Effector memory CD4-positive, alpha-beta T cell (primary cell): ENCODE measurements around the gene H6PD.

Source experiments
- DNase-seq, 3 donors: peaks; one replicate each; pipeline ENCODE4 v3.0.0-alpha.2; 2020
- H3K27ac ChIP-seq: 2 replicates; pipeline ENCODE4 v1.7.0; 2013; ENCODE audit warnings: mild to moderate bottlenecking, low read length, moderate library complexity; ENCODE audit not compliant: insufficient read depth, poor library complexity, severe bottlenecking
- H3K27me3 ChIP-seq: replicated peaks from 2 replicates; pipeline ENCODE4 v1.7.0; 2013; ENCODE audit warnings: mild to moderate bottlenecking, low read length; ENCODE audit not compliant: insufficient read depth, control insufficient read depth, poor library complexity, severe bottlenecking
- H3K36me3 ChIP-seq: 2 replicates; pipeline ENCODE4 v1.7.0; 2013; ENCODE audit warnings: mild to moderate bottlenecking, low read length, moderate library complexity; ENCODE audit not compliant: control insufficient read depth, insufficient read depth
- H3K4me1 ChIP-seq: 2 replicates; pipeline ENCODE4 v1.7.0; 2013; ENCODE audit warnings: low read length, mild to moderate bottlenecking; ENCODE audit not compliant: control insufficient read depth, insufficient read depth, poor library complexity, severe bottlenecking
- H3K4me3 ChIP-seq: 2 replicates; pipeline ENCODE4 v1.7.0; 2013; ENCODE audit warnings: low read length, low read depth, mild to moderate bottlenecking; ENCODE audit not compliant: insufficient read depth, poor library complexity, severe bottlenecking
- H3K9me3 ChIP-seq: 2 replicates; pipeline ENCODE4 v1.7.0; 2013; ENCODE audit warnings: mild to moderate bottlenecking, low read length, moderate library complexity; ENCODE audit not compliant: control insufficient read depth

The H6PD gene

DNA sequence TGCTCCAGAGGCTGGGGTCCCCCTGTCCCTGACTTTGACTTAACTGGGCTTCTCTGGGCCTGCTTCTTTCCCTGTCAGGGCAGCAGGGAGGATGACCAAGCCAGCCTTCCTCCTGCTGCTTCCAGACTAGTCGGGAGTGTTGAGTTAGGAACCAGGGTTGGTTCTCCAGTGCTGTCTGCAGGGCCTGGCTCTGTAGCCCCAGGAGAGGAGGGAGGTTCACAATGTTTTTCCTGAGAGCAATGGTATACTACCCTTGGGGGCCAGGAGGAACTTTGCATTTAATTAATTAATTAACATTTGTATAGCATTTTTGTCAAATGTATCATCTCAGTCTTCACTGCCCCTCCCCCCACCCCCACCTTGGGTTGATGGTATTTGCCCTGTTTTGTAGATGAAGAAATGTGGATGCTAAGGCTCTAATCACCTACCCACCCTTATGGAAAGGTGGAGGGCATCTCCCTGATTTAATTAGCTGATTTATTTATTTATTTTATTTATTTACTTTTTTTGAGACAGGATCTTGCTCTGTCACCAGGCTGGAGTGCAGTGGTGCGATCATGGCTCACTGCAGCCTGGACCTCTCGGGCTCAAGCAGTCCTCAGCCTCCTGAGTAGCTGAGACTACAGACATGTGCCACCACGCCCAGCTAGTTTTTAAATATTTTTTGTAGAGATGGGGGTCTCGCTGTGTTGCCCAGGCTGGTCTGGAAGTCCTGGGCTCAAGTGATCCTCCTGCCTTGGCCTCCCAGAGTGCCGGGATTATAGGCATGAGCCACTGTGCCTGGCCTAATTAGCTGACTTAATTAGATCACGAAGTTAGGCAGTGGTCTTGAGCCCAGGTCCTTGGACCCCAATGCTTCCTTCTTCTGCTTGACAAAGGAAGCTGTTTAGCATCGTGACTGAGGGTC, 6.6 kb downstream of the H6PD start:
- no peak overlapping the region for H3K27ac ChIP-seq
- H3K9me3 ChIP-seq = no peaks in the 10 kb centered on the region
- peaks cover 18% of the 10 kb centered on the region for H3K4me1 ChIP-seq
- H3K4me3 ChIP-seq = no peak overlapping the region
- no peak for DNase-seq
- H3K27me3 ChIP-seq = no peaks in the 10 kb centered on the region
- H3K36me3 ChIP-seq = peaks cover 6% of the 10 kb centered on the region

- no peak for DNase-seq
- H3K4me1 ChIP-seq = peaks cover 16% of the 10 kb centered on the region
- no peak overlapping the region for H3K27ac ChIP-seq
- peaks cover 6% of the 10 kb centered on the region for H3K36me3 ChIP-seq
- no peaks in the 10 kb centered on the region for H3K27me3 ChIP-seq
- H3K9me3 ChIP-seq = no peaks in the 10 kb centered on the region
- no peak overlapping the region for H3K4me3 ChIP-seq
Measured at GRCh38 chr1:9241891-9242290, 7.3 kb downstream of the H6PD start.

- H3K9me3 ChIP-seq = no peaks in the 10 kb centered on the region
- DNase-seq = no peak
- peaks cover 16% of the 10 kb centered on the region for H3K4me1 ChIP-seq
- H3K4me3 ChIP-seq = no peak overlapping the region
- no peak overlapping the region for H3K27ac ChIP-seq
- H3K36me3 ChIP-seq = peaks cover 6% of the 10 kb centered on the region
- no peaks in the 10 kb centered on the region for H3K27me3 ChIP-seq
Measured at GRCh38 chr1:9242338-9242969, 7.9 kb downstream of the H6PD start.

- H3K9me3 ChIP-seq = no peaks in the 10 kb centered on the region
- H3K27me3 ChIP-seq = no peaks in the 10 kb centered on the region
- no peak overlapping the region for H3K4me3 ChIP-seq
- no peak overlapping the region for H3K27ac ChIP-seq
- H3K36me3 ChIP-seq = peaks cover 6% of the 10 kb centered on the region
- H3K4me1 ChIP-seq = peaks cover 16% of the 10 kb centered on the region
- no peak for DNase-seq
Measured at GRCh38 chr1:9243066-9243739, 8.6 kb downstream of the H6PD start.

GRCh38 chr1:9244501-9245229, 10.1 kb downstream of the H6PD start:
- H3K27ac ChIP-seq = no peak overlapping the region
- H3K9me3 ChIP-seq = no peaks in the 10 kb centered on the region
- H3K4me1 ChIP-seq = peaks cover 11% of the 10 kb centered on the region
- H3K4me3 ChIP-seq = no peak overlapping the region
- peaks cover 6% of the 10 kb centered on the region for H3K36me3 ChIP-seq
- no peaks in the 10 kb centered on the region for H3K27me3 ChIP-seq
- DNase-seq = no peak

DNA sequence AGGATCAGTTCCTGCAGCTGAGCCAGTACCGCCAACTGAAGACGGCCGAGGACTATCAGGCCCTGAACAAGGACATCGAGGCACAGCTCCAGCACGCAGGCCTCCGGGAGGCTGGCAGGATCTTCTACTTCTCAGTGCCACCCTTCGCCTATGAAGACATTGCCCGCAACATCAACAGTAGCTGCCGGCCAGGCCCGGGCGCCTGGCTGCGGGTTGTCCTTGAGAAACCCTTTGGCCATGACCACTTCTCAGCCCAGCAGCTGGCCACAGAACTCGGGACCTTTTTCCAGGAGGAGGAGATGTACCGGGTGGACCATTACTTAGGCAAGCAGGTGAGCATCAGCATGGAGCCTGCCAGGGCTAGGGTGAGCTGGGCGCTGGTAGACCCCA, 10.7 kb downstream of the H6PD start:
- H3K4me1 ChIP-seq = peaks cover 5% of the 10 kb centered on the region
- no peak overlapping the region for H3K27ac ChIP-seq
- DNase-seq = no peak
- H3K4me3 ChIP-seq = no peak overlapping the region
- peaks cover 6% of the 10 kb centered on the region for H3K36me3 ChIP-seq
- no peaks in the 10 kb centered on the region for H3K27me3 ChIP-seq
- H3K9me3 ChIP-seq = no peaks in the 10 kb centered on the region

DNA sequence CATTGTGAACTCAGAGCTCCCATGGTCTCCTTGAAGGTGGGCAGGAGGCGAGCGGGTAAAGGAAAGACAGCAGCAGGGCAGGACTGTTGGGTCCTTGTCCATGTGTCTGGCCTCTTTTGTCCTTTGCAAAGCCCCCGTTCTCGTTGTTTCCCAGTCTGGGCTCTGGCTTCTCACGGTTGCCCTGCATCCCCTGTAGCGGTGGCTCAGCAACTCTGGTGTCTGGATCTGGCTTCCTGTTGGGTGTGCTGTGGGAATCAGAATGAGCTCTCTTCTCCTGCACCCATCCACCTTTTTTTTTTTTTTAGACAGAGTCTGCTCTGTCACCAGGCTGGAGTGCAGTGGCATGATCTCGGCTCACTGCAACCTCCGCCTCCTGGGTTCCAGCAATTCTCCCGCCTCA, 11.1 kb downstream of the H6PD start:
- Histone ChIP-seq H3K9me3 (no peaks in the 10 kb centered on the region), H3K27ac (no peak overlapping the region), H3K36me3 (peaks cover 6% of the 10 kb centered on the region), H3K4me1 (peaks cover 3% of the 10 kb centered on the region), H3K4me3 (no peak overlapping the region), H3K27me3 (no peaks in the 10 kb centered on the region)
- no peak for DNase-seq

DNA sequence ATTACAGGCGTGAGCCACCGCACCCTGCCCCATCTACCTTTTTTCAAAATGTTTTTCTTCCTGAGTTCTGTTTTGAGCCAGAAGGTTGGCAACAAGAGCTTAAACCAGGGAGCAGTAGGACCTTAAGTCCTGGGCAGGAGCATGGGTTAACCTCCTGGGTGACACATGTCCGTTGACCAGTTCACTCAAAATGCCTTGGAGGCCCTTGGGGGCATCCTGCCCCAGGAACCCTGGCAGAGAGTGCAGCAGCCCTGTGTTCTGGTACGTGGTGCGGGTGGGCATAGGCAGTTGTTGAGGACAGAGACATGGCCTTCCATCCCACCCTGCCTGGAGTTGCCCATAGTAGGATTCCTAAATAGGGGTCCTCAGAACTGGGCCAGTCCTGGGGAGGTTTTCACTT, 11.6 kb downstream of the H6PD start:
- Histone ChIP-seq H3K9me3 (no peaks in the 10 kb centered on the region), H3K4me1 (peaks cover 3% of the 10 kb centered on the region), H3K27ac (no peak overlapping the region), H3K27me3 (no peaks in the 10 kb centered on the region), H3K4me3 (no peak overlapping the region), H3K36me3 (peaks cover 8% of the 10 kb centered on the region)
- DNase-seq = no peak

DNA sequence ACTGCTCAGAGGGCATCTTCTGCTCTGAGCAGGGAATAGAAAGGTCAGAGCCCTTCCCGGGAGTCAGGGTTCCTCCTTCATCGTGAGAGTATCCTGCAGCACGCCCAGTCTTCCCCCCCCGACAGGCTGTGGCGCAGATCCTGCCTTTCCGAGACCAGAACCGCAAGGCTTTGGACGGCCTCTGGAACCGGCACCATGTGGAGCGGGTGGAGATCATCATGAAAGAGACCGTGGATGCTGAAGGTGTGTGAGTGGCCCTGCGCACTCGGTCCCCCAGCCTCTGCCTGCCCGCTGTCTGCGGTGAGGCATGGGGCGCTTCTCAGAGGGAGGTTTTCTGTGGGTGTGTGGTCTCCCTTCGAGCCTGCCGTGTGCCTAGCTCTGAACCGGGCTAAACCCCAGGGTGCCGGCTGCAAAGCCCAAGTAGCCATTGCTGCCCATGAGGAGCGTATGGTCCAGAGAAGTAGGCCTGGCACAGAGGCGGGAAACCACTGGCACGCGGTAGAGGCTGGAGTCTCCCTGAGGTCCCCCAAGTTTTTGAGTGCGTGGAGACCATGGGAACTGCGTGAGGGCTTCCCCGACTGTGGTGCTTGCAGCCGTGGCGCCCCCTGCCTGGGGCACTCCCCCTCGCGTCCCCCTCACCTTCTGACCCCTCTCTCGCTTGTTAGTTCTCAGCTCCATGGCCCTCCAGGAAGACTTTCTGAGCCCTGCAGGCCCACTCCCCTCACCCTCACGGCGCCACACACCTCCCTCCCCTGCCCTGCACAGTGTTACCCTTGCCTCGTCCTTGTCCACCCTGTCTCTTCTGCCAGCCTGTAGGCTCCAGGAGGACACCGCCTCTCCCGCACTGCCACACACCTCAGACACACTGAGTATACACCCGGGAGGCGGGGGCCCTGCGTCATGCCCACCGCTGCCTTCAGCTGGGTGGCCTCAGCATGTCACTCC, 12.5 kb downstream of the H6PD start:
- no peaks in the 10 kb centered on the region for H3K27me3 ChIP-seq
- peaks cover 3% of the 10 kb centered on the region for H3K4me1 ChIP-seq
- H3K9me3 ChIP-seq = no peaks in the 10 kb centered on the region
- DNase-seq = no peak
- no peak overlapping the region for H3K27ac ChIP-seq
- H3K36me3 ChIP-seq = peaks cover 8% of the 10 kb centered on the region
- H3K4me3 ChIP-seq = no peak overlapping the region
